Measurements from ENCODE around the gene DICER1. TPM values are rescaled to one million over a fixed set of nuclear protein-coding genes. Genes with fewer than 3 reads are reported as not detected.

DICER1 gene
- total and polyA plus RNA-seq, 12 donors = 4.9 to 38.8 (median 27.2) TPM

GRCh38 chr14:95133282-95133681 is 24.0 kb downstream of the DICER1 start:
- Histone ChIP-seq H3K9me3 (peaks cover 0 to 4% (median 0%) of the 10 kb centered on the region in 11 donors), H3K36me3 (peaks cover 0 to 53% (median 3%) of the 10 kb centered on the region in 9 donors)

GRCh38 chr14:95132760-95133159 is 24.6 kb downstream of the DICER1 start:
- WGBS, 2 donors = 94 to 95% methylated on average over 5 of the region's 5 CpGs
- DNase-seq = no peak
- Histone ChIP-seq H3K27me3 (no peaks in the 10 kb centered on the region), H3K9me3 (peaks cover 0 to 4% (median 0%) of the 10 kb centered on the region in 11 donors), H3K27ac (no peak overlapping the region), H3K4me1 (peaks cover 5 to 37% (median 17%) of the 10 kb centered on the region in 9 donors), H3K4me3 (no peak overlapping the region), H3K36me3 (peaks cover 0 to 58% (median 3%) of the 10 kb centered on the region in 9 donors)
- no peak for ATAC-seq
- no peak for TF ChIP-seq CTCF (IDR thresholded peaks at IDR 0.05)
- intact Hi-C loops (cut with DNase I) = no loop called here

More at GRCh38 chr14:95133282-95133681, 24.0 kb downstream of the DICER1 start:
- intact Hi-C loops (cut with DNase I) = no loop called here
- H3K4me3 ChIP-seq = no peak overlapping the region
- ATAC-seq (no peak), DNase-seq (no peak)
- H3K4me1 ChIP-seq = peaks cover 5 to 42% (median 22%) of the 10 kb centered on the region in 9 donors
- no peaks in the 10 kb centered on the region for H3K27me3 ChIP-seq
- no peak overlapping the region for H3K27ac ChIP-seq
- WGBS, 2 donors = 87 to 93% methylated on average over 2 of the region's 2 CpGs
- TF ChIP-seq CTCF (IDR thresholded peaks at IDR 0.05) = no peak

- Histone ChIP-seq H3K4me3 (no peak overlapping the region), H3K27me3 (no peaks in the 10 kb centered on the region), H3K36me3 (peaks cover 0 to 79% (median 3%) of the 10 kb centered on the region in 9 donors), H3K4me1 (peaks cover 3 to 29% (median 10%) of the 10 kb centered on the region in 9 donors), H3K27ac (no peak overlapping the region), H3K9me3 (no peaks in the 10 kb centered on the region)
- intact Hi-C loops (cut with DNase I) = no loop called here
- 96 to 98% methylated on average over 3 of the region's 3 CpGs for WGBS, 2 donors
- DNase-seq (no peak), ATAC-seq (no peak)
- no peak for TF ChIP-seq CTCF (IDR thresholded peaks at IDR 0.05)
These were observed 26.8 kb downstream of the DICER1 start for GRCh38 chr14:95130549-95130948.

GRCh38 chr14:95128140-95128539 is 29.2 kb downstream of the DICER1 start:
- 89 to 97% methylated on average over 4 of the region's 4 CpGs for WGBS, 2 donors
- Histone ChIP-seq H3K36me3 (peaks cover 0 to 96% (median 11%) of the 10 kb centered on the region in 9 donors), H3K27me3 (no peaks in the 10 kb centered on the region), H3K27ac (no peak overlapping the region), H3K9me3 (no peaks in the 10 kb centered on the region), H3K4me1 (peaks cover 0 to 11% (median 0%) of the 10 kb centered on the region in 9 donors), H3K4me3 (no peak overlapping the region)
- no peak for TF ChIP-seq CTCF (IDR thresholded peaks at IDR 0.05)
- ATAC-seq (no peak), DNase-seq (no peak)
- intact Hi-C loops (cut with DNase I) = no loop called here
